AG10803 (cell line): ENCODE data around the gene HECTD1.

Experiments
- DNase-seq: peaks from one replicate; pipeline ENCODE4 v3.0.0; 2010; ENCODE audit warnings: low read depth
- H3K4me3 ChIP-seq: 2 replicates; pipeline ENCODE4 v1.5.1; 2011; ENCODE audit warnings: mild to moderate bottlenecking, low read length, control low read depth
- TF ChIP-seq, protein P1 (sequence below): conservative IDR thresholded peaks from 2 replicates; pipeline ENCODE4 v1.5.1; 2011; ENCODE audit warnings: mild to moderate bottlenecking, low read length, control low read depth, inconsistent platforms

Gene HECTD1

DNA sequence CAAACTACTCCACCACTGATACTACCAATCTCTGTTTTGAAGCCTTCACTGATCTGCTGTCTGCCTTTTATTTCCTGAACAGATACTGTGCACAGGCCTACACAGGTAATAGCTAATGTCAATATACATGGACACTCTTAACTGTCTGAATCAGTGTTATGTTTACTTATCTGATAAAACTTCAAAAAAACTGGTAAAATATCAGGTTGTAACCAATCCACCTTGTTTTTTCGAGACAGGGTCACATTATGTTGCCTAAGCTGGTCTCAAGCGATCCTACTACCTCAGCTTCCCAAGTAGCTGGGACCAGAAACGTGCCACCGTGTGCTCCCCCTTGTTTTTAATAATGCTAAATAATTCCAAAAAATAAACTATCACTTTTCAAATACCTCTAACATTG is 43.5 kb downstream of the HECTD1 start:
- DNase-seq: no peak

DNA sequence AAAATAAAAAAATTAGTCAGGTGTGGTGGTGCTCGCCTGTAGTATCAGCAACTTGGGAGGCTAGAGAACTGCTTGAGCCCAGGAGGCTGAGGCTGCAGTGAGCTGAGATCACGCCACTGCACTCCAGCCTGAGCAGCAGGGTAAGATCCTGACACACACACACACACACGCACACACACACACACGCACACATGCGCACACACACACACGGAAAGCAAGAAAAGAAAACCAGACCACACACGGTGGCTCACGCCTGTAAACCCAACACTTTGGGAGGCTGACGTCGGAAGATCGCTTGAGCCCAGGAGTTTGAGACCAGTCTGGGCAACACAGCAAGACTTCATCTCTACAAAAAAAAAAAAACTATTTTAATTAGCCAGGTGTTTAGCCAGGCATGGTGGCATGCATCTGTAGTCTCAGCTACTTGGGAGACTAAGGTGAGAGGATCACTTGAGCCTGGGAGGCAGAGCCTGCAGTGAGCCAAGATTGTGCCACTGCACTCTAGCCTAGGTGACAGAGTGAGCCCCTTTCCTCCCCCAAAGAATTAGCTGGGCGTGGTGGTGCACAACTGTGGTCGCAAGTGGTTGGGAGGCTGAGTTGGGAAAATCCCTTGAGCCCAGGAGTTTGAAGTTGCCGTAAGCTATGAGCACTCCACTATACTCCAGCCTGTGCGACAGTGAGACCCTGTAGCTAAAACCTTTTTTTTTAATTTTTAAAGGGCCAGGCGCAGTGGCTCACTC is 44.5 kb downstream of the HECTD1 start:
- no peak for DNase-seq
- TF ChIP-seq, protein P1, sequence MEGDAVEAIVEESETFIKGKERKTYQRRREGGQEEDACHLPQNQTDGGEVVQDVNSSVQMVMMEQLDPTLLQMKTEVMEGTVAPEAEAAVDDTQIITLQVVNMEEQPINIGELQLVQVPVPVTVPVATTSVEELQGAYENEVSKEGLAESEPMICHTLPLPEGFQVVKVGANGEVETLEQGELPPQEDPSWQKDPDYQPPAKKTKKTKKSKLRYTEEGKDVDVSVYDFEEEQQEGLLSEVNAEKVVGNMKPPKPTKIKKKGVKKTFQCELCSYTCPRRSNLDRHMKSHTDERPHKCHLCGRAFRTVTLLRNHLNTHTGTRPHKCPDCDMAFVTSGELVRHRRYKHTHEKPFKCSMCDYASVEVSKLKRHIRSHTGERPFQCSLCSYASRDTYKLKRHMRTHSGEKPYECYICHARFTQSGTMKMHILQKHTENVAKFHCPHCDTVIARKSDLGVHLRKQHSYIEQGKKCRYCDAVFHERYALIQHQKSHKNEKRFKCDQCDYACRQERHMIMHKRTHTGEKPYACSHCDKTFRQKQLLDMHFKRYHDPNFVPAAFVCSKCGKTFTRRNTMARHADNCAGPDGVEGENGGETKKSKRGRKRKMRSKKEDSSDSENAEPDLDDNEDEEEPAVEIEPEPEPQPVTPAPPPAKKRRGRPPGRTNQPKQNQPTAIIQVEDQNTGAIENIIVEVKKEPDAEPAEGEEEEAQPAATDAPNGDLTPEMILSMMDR: no peak
- H3K4me3 ChIP-seq: no peak overlapping the region

More for the DNA sequence above, 43.5 kb downstream of the HECTD1 start:
- TF ChIP-seq, protein P1: no peak
- no peak overlapping the region for H3K4me3 ChIP-seq

- H3K4me3 ChIP-seq: no peak overlapping the region
- peak; percentile 11 for DNase-seq
- TF ChIP-seq, protein P1: no peak
Measured at GRCh38 chr14:31161274-31161673, 46.3 kb downstream of the HECTD1 start.

- TF ChIP-seq, protein P1: no peak
- DNase-seq: peak; percentile 50
- H3K4me3 ChIP-seq: no peak overlapping the region
Measured at GRCh38 chr14:31159682-31160296, 47.8 kb downstream of the HECTD1 start.

DNA sequence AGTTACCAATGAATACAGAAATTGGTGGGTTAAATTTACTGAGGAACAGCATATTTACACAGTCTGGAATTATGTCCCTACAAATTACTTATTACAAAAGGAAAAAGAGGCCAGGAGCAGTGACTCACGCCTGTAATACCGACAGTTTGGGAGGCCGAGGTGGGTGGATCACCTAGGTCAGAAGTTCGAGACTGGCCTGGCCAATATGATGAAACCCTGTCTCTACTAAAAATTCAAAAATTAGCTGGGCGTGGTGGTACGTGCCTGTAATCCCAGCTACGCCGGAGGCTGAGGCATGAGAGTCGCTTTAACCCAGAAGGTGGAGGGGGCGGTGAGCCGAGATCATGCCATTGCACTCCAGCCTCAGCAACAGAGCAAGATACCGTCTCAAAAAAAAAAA is 52.6 kb downstream of the HECTD1 start:
- TF ChIP-seq, protein P1: no peak
- peak; percentile 6 for DNase-seq
- H3K4me3 ChIP-seq: no peak overlapping the region

DNA sequence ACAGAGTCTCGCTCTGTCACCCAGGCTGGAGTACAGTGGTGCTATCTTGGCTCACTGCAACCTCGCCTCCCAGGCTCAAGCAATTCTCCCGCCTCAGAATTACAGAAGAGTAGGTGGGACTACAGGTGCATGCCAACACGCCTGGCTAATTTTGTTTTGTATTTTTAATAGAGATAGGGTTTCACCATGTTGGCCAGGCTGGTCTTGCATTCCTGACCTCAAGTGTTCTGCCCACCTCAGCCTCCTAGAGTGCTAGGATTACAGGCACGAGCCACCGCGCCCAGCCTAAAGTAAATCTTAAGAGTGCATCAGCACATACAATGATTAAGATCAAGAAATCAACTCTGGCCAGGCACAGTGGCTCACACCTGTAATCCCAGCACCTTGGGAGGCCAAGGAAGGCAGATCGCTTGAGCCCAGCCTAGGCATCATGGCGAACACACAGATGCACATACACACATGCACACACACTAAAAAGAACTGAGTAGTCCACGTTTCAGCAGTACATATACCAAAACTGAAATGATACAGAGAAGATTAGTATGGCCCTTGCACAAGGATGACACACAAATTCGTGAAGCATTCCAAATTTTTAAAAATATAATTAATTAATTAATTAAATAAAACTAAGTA is 65.0 kb downstream of the HECTD1 start:
- no peak overlapping the region for H3K4me3 ChIP-seq
- TF ChIP-seq, protein P1: no peak
- DNase-seq: no peak
